LNCAP (cell line): ENCODE results near the gene CRYL1.

ENCODE experiments used
- CTCF ChIP-seq: fragments of 450-650 bp; IDR thresholded peaks from 2 replicates; pipeline ENCODE4 v1.5.1; 2017; ENCODE audit warnings: mild to moderate bottlenecking

Gene CRYL1

DNA sequence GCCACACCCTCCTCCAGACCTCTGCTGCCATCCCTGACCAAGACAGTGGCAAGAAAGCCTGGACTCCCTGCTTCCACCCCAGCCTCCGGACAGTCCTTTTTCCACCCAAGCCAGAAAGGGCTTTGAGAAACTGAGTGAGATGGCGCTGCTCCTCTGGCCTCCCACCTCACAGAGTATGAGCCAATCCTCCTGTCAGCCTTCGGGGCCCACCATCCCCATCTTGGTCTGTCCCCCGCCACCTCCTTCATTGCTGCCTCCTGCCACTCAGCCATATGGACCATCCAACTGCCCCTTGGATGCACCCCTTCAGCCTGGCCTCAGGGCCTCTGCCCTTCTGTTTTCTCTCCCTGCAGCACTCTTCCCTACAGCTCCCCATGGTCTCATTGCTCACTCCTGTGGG, 125.7 kb downstream of the CRYL1 start:
- TF ChIP-seq CTCF: no peak

GRCh38 chr13:20399515-20399914, 126.1 kb downstream of the CRYL1 start:
- no peak for TF ChIP-seq CTCF

- no peak for TF ChIP-seq CTCF
Measured at GRCh38 chr13:20398459-20398858, 127.2 kb downstream of the CRYL1 start.

GRCh38 chr13:20397896-20398295, 127.8 kb downstream of the CRYL1 start:
- TF ChIP-seq CTCF: no peak

- TF ChIP-seq CTCF: no peak
Measured at GRCh38 chr13:20395061-20395916, 130.4 kb downstream of the CRYL1 start.

DNA sequence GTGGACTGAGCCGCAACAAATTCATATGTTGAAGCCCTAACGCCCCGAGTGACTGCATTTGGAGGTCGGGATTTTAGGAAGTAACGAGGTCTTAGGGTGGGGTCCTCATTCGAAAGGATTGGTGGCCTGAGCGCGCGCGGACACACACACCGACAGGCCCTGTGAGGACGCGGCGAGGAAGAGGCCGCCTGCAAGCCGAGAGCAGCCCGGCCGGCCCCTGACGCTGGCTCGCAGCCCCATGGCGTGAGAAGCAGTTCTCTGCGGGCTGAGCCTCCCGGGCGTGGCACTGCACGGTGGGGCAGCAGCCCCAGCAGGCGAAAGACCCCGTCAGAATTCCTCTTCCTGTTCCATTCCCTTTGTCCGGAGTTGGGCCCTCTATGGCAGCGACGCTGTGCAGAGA, 131.2 kb downstream of the CRYL1 start:
- TF ChIP-seq CTCF: no peak

DNA sequence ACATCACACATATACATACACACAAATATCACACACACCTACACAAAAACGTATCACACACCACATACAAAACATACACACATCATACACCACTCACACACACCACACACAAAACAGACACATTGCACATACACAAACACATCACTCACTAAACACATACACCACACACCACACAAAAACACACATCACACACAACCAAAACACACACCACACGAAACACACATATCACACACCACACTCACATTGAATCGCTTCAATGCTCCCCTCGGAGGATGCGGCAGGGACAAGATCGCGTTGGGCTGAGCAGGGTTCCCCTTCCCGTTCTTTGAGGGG, 131.5 kb downstream of the CRYL1 start:
- no peak for TF ChIP-seq CTCF
